GM21619 (cell line): Measurements from ENCODE around the gene LRRC28.

Experiments used
- ATAC-seq: cut with Tn5 transposase; IDR thresholded peaks from one replicate; pipeline ENCODE4 v1.9.1; 2021; ENCODE audit not compliant: unreplicated experiment

The LRRC28 gene

DNA sequence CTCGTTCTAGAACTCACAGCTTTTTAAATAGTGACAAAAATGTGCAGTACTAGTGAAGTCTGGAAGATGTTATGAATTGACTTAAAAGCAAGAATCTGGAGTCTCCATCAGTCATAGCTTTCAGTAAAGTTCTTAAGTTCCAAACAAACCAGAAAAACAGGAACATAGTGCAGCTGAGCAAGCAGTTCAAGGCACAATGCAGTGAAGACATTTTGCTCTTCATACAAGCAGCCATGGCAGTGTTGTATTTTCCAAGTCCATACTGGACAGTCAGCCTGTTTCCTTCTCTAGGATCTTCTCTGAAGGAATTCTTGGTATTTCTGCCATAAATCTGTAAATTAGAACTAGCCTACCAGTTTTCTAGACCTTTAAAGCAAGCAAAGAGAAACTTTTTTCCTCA, 90.5 kb downstream of the LRRC28 start:
- no peak for ATAC-seq

DNA sequence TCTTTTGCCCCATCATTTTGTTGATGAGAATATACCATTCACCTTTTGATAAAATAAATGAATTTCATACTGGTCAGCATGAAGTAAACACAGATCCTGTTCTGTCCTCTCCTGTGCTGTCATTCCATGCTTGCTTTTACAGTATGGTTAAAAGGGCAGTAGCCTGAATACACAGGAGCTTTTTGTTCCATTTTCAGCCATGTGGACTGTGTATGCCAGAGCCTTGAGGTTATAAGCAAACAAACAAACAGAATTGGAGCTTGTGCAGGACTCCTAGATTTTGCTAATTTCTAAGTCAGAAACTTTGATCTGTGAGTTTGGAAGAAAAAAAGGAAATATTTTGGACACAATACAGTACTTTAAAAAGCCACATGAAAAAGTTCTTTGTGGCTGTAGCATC, 91.9 kb downstream of the LRRC28 start:
- no peak for ATAC-seq

DNA sequence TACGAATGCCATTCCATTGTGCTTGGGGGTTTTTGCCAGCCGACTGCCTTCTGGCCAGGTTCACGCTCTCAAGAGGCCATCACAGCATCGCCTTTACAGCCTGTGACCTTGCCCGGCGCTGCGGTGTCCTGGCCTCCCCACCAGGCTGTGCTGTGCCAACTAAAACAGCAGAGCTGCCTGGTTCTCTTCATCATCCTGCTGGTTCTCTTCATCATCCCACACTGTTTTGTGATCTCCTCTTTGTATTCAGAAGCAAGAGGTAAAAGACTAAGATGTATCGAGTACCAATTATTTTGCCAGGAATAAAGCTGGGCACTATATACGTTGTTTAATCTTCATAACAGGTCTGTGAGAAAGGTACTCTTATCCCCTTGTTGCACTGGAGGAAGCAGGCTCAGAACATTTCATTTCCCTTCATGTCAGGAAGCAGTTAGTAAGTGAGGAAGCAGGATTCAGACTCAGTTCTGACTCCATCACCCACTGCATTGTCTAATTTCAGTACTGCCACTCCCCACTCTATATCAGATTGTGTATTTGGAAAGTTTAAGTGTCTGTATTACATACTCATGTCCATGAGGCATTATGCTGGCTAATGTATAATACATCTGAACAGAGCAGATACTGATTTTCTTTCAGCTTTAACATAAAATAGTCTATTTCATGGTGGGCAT, 92.7 kb downstream of the LRRC28 start:
- ATAC-seq: no peak

DNA sequence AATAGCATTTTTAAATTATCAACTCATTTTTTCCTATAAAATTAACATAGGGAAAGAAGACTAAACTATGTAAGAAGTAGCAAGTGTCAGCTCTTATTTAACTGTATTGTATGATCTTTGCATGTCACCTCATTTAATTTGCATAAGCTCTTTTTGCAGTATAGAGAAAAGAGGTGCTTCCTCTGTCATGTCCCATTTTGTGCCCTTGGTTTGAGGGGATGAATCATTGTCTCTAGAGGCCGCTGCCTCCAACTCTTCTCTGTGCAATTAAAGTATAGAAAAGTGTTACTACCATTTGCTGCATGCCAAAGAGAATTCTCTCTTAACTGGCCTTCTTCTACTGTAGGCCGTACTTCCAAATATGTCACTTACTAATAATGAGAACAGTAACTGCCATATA, 93.4 kb downstream of the LRRC28 start:
- ATAC-seq: peak; percentile 49

DNA sequence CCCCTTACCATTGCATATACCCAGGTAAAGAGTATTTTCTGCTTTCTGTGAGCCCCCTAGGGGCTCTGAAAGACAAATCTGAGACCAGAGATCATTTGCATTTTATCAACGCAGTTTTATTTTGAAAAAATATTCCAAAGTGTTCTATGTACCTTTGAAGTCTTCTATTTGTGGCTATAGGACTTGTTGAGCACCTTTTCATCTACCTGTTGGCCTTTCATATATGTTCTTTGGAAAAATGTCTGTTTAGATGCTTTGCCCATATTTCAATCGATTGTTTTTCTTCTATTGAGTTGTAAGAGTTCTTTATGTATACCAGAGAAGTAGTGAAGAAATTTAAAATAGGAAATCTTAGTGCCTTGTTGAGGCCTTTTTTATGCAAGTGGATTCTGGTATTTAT, 94.0 kb downstream of the LRRC28 start:
- no peak for ATAC-seq

DNA sequence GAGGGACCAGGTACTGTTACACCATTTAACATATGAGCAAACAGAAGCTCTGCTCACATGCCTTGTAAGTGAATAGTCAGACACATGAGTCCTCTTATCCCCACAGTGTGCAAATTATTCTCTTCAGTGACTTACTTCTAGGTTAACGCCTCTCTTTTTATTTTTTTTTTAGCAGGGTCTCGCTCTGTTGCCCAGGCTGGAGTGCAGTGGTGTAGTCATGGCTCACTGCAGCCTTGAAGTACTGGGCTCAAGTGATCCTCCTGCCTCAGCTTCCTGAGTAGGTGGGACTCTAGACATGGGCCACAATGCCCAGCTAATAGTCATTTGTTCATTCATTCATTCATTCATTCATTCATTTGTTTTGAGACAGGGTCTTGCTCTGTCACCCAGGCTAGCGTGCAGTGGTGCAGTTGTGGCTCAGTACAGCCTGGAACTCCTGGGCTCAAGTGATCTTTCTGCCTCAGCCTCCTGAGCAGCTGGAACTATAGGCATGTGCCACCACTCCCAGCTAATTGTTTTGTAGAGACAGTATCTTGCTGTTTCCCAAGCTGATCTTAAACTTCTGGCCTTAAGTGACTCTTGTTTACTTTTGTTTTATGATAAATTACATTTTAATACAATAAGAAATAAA, 94.7 kb downstream of the LRRC28 start:
- ATAC-seq: no peak

DNA sequence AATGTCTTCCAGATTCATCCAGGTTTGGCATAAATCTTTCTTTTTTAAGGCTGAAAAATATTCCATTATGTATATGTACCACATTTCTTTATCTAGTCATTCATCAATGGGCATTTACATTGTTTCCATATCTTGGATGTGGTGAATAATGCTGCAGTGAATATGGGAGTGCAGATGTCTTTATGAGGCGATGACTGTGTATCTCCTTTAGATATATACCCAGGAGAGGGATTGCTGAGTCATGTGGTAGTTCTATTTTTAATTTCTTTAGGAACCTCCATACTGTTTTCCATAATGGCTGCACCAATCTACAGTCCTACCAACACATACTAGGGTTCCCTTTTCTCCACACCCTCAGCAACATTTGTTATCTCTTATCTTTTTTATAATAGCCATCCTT, 96.3 kb downstream of the LRRC28 start:
- no peak for ATAC-seq

DNA sequence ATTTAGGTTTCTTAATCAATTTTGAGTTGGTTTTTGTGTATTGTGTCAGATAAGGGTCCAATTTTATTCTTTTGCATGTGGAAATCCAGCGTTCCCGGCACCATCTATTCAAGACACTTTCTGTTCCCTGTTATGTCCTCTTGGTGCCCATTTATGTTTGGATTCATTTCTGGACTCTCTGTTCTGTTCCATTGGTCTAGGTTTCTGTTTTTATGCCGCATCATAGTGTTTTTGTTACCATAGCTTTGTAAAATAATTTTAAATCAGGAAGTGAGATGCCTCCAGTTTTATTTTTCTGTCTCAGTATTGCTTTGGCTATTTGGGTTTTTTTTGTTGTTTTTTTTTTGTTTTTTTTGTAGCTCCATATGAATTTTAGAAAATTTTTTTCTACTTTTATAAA, 97.1 kb downstream of the LRRC28 start:
- no peak for ATAC-seq

DNA sequence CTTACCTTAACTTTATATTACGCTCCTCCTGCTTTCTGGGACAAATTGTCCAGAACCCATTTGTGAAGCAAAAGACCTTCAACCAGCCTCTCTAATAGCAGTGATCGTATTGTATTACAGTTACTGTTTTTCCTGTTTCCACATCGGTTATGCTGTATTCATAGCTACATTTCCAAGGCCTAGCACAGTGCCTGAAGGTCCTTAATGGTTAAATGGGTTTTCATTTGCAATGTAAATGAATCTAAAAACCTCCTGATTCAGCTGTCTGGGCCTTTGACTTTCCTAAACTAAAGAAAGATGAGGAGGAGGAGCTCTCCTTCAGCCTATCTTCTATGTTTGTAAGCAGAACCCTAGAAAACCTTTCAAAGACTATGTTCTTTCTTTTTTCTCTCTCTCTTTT, 99.1 kb downstream of the LRRC28 start:
- ATAC-seq: no peak

DNA sequence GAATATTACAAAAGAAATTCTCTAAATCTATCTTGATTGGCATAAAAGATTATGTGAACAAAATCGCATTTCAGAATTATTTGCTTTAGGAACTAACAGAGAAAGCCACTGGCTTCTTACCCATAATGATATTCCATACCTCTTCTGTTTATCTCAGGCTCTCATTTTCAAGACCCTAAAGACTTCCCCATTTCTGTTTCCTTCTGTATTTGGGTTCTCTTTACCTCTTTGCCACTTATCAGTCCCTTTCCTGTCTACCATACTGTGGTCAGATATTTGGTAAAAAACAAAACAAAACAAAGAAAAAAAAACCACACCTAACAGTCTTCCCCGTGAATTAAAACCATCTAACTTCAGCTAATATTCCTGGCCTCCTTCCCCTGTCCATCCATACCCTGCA, 108.5 kb downstream of the LRRC28 start:
- no peak for ATAC-seq

DNA sequence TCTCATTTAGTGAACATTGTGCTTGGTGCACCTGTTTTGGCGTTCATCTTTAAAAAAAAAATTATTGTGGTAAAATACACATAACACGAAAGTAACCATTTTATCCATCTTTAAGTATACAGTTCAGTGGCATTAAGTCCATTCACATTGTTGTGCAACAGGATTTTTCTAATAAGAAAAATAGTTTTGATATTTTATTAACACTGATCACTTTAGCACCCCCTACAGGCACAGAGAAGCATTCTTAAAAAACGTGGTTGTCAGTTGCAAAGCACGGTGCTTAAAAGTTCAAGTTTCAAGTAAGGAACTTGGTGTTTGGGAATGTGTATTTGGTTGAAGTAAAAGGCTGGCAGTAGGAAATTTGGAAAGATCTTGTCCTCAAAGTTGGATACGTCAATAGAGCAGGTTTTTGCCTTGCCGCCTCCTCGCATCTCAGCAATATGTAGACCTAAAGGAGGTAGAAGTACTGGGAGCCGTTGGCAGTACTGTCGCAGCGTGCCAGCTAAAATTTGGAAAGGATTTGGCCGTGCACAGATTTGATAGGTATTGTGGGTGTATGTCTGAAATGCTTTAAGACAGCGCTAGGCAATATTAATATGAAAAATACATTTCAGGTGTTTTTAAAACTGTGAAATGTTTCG, 110.4 kb downstream of the LRRC28 start:
- no peak for ATAC-seq

DNA sequence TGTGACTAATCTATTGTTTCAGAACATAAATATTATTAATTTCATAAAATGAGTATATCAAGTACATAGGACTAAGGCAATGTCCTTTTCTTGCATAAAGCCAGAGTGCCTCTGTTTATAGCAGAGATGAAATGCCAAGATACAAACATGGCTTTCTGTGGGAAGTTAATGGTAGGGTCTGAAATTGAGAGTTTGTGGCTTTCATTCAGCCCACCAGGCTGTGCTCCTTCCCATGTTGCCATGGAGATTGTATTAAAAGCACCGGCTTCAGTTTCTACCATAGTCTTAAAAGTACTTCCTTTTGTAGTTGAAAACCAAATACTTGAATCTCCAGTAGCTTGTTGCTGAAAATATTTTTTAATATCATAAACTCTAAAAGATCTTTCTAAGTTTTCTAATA, 114.0 kb downstream of the LRRC28 start:
- ATAC-seq: peak; percentile 97

DNA sequence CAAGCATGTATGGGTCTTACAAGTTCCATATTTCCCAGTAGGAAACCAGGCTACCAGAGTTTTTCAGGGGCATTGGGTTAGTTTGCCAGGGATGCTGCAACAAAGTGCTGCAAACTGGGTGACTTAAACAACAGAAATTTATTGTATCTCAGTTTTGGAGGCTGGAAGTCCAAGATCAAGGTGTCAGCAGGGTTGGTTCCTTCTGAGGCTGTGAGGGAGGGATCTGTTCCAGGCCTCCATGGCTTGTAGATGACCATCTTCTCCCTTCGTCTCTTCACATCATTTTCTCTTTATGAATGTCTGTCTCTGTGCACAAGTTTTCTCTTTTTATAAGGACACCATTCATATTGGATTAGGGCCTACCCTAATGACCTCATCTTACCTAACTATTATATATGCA, 114.7 kb downstream of the LRRC28 start:
- no peak for ATAC-seq

DNA sequence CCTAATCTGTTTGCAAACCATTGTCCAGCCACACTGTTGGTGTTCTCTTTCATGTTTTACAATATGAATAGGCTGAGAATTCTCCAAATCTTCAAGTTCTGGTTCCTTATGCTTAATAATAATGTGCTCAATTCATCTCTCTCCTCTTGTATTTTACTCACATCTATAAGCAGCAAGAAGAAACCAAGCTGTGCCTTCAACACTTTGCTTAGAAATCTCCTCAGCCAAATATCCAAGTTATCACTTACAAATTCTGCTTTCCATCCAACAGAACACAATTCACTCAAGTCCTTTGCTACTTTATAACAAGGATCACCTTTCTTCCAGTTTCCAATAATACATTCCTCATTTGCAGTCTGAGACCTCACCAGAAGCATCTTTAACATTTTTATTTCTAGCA, 117.5 kb downstream of the LRRC28 start:
- ATAC-seq: no peak

DNA sequence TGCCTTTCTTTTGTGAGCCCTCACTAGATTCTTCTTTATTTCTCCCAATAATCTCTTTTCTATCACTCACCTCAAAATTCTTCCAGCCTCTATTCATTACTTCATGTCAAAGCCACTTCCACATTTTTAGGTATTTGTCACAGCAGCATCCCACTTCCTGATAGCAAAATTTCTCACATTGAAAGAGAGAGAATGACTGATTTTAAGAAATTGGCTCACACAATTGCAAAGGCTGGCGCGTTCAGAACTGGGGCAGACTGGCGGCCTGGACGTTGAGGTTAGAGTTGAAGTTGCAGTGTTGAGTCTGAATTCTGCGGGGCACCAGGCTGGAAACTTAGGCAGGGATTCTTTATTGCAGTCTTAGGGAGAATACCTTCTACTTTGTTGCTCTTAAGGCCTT, 117.9 kb downstream of the LRRC28 start:
- no peak for ATAC-seq

DNA sequence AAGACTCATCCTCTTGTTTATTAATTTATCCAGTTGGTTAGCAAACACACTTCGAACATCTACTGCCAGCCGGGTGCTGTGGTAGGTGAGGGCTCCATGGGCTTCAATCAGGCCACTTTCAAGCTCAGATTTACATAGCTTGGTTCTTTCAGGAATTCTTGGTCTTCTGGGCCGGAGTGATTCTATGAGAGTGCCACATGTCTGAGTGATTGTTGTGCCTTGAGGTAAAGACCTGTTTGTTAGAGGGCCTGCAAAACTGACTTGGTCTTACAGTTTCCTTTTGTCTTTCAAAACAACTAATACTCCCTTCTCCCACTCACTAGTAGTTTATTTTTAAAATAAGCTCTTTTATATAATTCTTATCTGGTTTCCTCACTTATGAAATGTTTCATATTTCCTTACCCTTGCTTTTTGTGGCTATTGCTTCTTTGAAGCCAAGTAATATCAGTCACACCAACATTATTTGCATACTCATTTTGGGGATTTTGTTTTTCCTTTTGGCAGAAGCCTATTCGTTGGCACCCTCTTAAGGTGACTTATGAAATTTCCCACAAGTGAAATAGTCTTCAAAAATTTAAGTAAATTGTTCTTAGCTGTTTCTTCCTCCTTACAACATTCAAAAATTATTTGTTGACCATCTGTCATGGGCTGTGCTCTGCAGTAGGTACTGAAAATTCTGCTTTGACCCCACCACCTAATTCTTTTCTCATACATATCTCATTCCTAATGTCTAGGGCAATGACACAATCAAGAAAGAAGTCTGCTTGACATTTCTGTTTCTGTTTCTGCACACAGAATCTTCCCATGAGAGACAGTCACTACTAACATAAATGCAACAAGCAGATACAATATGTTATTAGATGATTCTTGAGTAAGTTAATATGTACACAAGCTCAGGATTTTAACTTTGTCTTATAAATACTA, 120.2 kb downstream of the LRRC28 start:
- ATAC-seq: peak; percentile 87

DNA sequence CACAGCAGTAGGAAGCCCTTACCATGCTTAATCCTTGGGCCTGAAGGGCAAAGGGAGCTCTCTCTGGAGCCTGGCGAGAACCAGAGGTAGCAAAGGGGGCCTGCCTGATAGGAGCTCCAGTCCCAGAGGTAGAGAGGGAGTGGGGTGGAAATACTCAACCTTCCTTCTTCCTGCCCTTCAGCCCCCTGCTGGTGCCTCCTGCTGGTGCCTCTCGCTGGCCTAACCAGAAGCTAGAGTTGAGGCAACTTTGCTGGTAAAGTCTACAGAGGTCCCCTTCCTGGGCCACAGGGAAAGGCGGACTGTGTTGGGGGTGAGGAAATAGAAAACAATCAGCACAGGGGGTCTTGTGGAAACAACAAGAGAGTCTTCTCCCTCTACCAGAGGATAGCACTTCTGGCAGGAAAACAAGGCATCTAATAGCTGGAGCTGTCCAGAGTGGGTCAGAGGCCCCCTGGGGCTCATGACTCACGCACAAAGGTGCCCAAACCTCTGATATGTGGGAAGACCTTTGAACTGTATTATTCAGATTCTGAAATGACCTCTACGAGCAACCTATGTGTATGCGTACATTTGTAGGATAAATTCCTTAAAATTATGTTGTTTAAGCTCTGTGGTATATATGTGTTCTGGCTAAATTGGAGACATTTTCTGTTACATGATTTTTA, 133.9 kb downstream of the LRRC28 start:
- ATAC-seq: no peak

DNA sequence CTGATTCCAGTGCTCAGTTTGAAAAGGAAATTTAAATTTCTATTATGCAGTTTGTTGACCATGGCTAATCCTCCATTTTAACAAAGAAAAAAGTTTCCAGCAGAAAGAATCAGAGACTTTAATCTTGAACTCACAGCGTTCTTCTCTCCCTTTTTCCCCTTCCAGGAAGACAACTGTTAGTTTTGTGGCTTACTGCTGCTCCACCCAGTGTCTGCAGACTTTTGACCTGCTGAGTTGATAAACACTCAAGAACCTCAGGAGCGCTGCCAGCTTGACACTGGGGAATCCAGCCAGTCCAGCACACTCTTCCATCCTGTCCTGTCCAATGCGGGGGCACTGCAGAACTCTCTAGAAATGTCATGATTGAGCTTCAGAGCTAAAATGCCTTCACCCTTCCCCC, 134.6 kb downstream of the LRRC28 start:
- no peak for ATAC-seq

DNA sequence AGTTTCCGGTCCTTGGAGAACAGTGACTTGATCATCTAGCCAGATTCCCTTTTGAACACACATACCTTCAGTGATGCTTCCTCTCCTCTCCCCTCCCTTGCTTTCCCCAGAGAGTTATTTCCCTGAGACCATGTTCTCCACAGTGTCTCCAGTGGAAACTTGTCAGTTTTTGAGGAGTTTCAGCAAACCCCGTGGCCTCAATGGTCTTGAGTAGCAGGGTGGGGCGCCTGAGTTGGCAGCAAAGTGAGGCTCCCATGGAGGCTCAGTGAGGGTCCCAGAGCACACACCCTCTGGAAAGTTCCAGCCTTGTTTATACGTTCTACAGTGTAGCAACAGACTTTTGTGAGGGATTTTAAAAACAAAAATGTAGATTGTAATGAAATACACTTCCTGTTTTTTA, 135.1 kb downstream of the LRRC28 start:
- no peak for ATAC-seq

DNA sequence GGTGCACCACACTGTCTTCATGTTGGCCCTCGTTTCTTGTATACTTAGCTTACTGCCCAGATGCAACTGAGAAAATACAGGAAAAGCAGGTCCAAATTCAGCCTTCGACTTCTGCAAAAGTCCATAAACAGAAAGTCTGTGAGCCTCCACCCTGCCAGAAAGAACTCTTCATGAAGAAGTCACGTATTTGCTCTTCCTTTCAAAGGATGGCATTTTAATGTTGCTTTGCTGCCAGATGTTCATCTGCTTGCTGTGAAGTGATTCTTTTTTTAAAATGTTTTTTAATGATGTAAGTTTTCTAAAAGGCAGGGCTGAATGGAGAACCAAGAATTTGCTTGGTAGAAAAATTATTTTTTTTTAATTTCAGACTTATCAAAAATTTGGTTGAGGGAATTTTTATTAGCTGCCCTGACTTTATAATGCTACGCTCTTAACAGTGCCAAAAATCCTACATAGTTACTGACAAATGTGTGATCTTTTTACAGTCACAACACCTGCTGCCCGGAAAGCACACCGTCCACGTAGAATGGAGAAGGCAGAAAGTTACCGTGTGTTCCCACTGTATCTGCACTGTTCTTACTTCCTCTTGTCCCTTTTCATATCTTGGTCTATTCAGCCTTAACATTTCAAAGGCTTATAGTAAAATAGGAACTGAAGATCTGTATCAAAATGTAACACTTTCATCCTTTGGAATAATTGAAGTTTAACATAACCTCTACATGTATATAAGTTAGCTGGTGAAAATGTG, 136.3 kb downstream of the LRRC28 start:
- no peak for ATAC-seq
